NCI-H2029 treated with DMSO at 0.1 percent for 48 hours (cell line): ENCODE results near the gene ATXN7.

Experiments
- DNase-seq: peaks from one replicate; lab custom pipeline; 2025; lab: John Stamatoyannopoulos, UW

Gene ATXN7

DNA sequence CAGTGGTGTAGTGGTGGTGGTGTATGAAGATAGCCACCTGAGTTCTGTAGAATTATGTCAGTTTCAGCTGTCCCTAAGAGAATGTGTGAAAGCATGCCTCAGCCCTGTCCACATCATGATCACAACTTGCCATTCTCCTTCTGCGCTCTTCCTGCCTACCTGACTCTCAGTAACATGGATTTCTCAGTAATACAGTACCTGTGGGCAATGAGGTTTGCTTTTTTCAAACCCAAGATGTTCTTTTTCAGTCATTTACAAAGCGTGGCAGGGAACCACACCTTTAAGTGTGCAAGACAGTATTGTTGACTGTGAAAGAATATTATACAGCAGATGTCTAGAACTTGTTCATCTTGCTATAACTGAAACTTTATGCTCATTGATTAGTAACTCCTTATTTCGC lies 120.7 kb downstream of the ATXN7 start:
- DNase-seq, result no peak

GRCh38 chr3:63986146-63986545 lies 122.5 kb downstream of the ATXN7 start:
- DNase-seq, result no peak

GRCh38 chr3:63986831-63987230 lies 123.2 kb downstream of the ATXN7 start:
- no peak for DNase-seq

- no peak for DNase-seq
Observed at GRCh38 chr3:63988943-63989342, 125.3 kb downstream of the ATXN7 start.

GRCh38 chr3:63990204-63990603 lies 126.5 kb downstream of the ATXN7 start:
- DNase-seq, result no peak

DNA sequence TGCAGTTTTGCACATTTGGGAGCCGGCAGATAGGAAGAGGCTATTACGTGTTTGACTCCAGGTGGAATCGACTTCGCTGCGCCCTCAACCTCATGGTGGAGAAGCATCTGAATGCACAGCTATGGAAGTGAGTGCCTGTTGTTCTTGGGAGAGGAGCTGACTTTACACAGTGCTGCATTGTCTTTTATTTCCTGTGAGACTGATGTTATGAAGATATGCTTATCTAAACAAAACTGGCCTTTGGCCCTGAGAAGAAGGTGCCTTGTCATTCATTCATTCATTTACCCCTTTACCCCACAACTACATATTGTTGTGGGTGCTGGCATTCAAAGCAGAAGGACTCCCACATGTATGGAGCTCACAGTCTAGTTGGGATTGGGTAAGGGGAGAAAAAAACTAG lies 127.1 kb downstream of the ATXN7 start:
- no peak for DNase-seq

- no peak for DNase-seq
Observed at GRCh38 chr3:63991666-63992065, 128.0 kb downstream of the ATXN7 start.

DNA sequence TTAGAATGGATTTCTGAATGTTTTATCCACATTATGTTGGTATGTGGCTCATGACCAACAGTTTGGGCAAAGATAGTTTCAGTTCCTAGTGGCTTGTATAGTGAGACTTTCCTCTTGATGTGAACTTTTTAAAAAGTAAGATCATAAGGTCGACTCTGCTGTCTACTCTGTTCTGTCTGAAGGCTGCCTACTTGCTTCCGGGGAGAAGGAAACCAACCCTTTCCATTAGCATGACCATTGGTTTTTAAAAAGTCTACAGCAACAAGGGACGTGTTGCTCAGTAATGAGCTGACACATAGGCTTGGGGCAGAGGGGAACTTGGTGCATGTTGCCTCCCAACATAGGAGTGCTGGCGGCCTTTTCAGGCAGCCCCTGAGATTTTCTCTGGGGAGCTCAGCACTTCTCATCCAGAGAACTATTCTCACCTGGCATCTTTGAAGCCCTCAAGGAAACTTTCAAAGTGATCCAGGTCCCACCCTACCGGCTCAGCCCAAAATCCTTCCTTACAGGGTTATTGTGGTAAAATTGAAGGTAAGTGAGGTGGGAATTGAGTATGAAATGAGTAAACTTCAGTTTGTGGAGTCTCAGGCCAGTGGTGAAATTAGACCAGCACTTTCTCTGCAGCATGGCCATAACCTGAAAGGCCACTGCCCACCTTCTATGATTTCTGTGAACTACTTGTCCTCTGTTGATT lies 129.0 kb downstream of the ATXN7 start:
- DNase-seq, result no peak

- DNase-seq, result no peak
Observed at GRCh38 chr3:63993653-63994079, 130.0 kb downstream of the ATXN7 start.

DNA sequence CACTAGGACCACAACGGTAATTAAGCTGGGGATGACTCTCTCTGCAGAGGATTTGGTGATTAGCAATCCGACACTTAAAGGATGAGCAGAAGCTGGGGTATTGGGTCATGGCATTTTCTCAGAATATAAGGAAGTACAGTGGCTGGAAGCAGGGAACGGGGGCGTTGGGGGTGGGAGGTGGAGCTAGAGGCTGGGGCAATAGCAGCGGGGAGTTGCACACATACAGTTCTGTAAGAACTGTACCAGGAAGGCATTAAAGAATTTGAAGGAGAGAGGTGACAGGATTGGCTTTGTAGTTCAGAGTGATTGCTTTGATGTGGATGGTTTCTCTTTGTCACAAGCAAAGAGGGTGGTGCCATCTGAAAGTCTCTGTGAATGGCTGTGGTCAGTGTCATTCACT lies 131.4 kb downstream of the ATXN7 start:
- no peak for DNase-seq

DNA sequence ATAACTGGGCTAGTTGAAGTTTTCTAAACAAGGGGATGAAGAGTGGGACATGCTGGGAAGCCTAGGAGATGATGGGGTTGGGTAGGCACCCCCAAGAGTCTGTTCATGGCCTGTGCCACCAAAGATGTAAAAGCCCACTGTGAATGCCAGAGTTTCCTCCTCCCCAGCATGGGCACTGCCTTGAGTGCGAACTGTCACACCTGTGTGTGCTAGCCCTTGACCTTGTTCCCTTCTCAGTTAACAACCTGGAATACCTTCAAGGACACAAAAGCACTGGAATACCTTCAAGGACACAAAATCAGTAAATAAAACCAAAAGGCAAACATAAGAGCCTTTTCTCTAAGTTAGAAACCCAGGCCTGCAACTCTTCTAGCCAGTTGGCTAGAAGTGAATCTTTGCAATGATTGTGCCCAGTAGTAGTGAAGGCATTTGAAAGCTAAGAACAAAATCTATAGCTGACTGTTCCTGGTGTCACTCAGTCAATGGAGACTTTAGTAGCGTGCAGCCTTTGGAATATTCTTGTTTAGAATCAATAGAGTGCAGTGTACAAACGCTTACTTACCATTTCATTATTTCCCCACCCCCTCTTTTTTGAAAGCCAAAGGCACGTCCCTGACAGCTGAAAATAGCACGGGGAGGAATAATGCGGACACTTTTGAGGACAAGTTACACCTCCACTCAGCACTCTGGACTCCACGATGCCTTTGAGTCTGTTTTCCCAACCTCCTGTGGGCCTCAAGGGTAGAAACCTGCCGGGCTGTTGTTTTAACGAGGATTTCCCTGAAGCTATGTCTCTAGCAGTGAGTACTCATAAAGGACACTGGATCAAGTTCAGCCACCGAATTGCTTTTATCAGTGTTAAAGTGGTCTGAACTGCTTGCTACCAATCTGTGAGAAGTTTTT lies 135.4 kb downstream of the ATXN7 start:
- DNase-seq, result no peak

DNA sequence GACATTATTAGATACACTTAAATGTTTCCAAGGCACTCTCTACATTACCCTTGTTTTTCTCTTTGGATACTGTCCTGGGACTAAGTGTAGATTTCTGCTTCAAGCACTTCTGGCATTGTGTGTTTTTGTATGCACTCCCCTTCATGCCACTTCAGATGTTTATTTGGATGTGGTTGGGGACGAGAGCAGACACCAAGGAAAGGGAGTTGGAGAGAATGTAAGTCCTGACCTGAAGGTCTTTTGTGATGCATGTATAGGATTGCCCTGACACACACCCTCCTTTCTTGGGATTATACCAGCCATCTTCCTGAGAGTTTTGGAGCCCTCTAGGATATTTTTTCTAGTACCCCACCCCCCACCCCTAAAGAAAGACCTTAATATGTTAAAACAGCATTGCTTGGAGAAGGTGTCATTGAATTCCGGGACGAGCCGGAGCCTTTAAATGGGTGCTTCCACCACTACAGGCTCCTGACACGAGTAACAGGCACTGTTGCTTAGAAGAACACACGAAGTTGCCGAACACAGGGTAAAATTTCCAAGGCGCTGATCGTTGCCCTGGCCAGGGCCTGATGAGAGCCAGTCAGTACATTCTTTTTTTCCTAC lies 136.9 kb downstream of the ATXN7 start:
- no peak for DNase-seq

- DNase-seq, result no peak
Observed at GRCh38 chr3:64002233-64002632, 138.6 kb downstream of the ATXN7 start.

GRCh38 chr3:64003589-64003988 lies 139.9 kb downstream of the ATXN7 start:
- no peak for DNase-seq

GRCh38 chr3:64008017-64008416 lies 144.3 kb downstream of the ATXN7 start:
- DNase-seq, result no peak

GRCh38 chr3:64008487-64009351 lies 145.1 kb downstream of the ATXN7 start:
- DNase-seq, result no peak

GRCh38 chr3:64009528-64009927 lies 145.9 kb downstream of the ATXN7 start:
- DNase-seq, result no peak

- no peak for DNase-seq
Observed at GRCh38 chr3:64010199-64010598, 146.5 kb downstream of the ATXN7 start.

DNA sequence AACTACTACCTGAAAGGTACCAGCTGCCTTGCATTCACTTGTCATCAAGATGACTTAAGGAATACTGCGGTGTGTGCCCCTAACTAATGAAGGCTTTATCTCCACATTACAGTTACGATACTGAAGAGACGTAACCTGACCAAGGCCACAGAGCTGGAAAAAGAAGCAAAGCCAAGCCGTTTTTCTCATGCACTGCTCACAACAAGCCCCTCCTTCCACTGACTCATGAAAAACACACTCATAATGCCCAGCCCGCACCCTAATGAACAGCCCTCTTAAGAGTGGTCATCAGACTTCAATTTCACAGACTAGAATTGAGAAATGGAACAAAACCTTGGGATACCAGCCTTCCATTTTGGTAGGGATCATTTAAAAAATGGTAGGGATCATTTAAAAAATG lies 148.0 kb downstream of the ATXN7 start:
- no peak for DNase-seq

DNA sequence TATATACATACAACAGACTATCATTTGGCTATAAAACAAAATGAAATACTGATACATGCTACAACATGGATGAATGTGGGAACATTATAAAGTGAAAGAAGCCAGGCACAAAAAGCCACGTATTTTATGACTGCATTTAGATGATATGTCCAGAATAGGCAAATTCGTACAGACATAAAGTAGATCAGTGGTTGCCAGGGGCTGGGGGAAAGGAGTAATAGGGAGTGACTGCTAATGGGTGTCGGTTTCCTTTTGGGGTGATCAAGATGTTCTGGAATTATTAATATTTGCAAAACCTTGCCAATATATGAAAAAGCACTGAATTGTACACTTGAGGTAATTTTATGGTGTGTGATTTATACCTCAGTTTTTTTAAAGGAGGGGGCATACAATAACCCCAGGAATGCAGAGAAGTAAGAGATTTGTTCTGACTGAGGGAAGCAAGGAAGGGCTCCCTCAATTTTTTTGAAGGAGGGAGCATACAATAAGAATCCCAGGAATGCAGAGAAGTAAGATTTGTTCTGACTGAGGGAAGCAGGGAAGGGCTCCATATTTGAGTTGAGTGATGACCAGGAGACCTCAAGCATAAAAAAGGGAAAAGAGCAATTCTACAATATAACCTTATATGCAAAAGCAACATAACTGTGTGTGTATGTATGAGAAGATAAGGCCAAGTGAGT lies 153.4 kb downstream of the ATXN7 start:
- no peak for DNase-seq

DNA sequence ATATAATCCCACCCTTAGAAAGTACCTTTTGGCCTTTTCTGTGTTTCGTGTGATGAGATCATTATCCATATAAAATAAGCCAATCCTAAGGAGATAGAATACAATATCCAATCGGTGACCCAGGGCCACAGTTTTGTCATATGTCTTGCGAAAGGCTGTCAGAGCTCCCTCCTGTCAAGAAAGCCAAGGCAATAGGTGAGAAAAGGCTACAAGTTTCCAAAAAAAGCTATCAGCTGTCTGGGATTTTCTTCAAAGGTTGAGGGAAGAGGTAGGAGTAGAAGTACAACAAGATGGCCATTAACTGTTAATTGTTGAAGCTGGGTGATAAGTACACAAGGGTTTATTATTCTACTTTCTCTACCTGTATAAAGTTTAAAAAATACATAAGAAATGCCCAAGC lies 155.6 kb downstream of the ATXN7 start:
- no peak for DNase-seq
